Measurements from ENCODE around the gene ADAMTS14. TPM values are rescaled to one million over a fixed set of nuclear protein-coding genes. Genes with fewer than 3 reads are reported as not detected.

The ADAMTS14 gene
- total RNA-seq, 1 experiment from 2014 or later = 2.1 TPM

DNA sequence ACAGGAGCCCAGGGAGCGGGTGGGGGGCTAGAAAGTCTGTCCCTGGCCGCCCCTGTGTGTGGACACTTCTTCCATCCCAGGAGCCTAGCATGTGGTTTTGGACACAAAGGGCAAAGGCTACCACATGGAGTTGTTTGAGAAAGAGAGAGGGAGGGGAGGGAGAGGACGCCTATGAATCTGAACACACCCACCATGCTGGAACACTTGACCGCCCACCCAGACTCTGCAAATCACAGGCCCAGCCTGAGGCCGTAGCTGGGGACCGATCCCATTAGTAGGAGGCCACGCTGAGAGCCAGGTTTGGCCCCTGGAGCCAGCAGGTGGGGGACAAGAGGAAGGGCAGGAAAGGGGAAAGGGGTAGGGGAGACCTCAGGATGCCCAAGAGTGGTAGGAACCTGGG lies 39.6 kb downstream of the ADAMTS14 start (continued):
- no peak for TF ChIP-seq ATF1 (CRISPR knock-in tag; IDR thresholded peaks at IDR 0.05)
- no peak for TF ChIP-seq NFYB (CRISPR knock-in tag; conservative IDR thresholded peaks at IDR 0.05; ENCODE audit: low read depth)
- no peak for TF ChIP-seq SMAD4 (CRISPR knock-in tag; IDR thresholded peaks at IDR 0.05)

DNA sequence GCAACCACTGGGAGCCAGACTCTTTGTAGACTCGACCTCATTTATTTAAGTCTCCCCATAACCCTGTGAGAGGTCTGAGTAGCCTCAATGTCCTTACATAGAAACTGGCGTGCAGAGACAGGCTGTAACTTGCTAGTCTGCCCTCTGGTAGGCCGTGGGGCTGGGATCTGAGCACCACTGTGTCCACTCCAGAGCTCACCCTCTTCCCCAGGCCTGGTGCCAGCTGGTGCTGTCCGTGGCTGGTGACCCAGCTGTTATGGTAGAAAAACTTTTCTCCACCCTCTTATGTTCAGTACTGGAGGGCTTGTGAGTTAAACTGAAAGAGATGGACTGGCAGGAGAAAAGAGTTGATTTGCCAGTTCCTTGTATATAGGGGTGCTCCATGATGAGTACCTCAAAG lies 41.9 kb downstream of the ADAMTS14 start:
- Mint-ChIP-seq H3K27me3 (ENCODE audit: low read depth) (no peaks in the 10 kb centered on the region; the same call in 1 of the 2 replicates), H3K27ac (no peak overlapping the region), H3K36me3 (no peaks in the 10 kb centered on the region), H3K4me3 (no peak overlapping the region), H3K9me3 (no peaks in the 10 kb centered on the region), H3K4me1 (peaks cover 18% of the 10 kb centered on the region)
- no peak for DNase-seq (ENCODE audit: low spot score)
- ChIA-PET CTCF (interaction anchor here (0.7 kb wide), 1 partner anchor 46 kb away, joined by 3 read pairs; no protein-coding TSS in a partner anchor), POLR2A (no interaction called here)
- TF ChIP-seq ZNF317 (CRISPR knock-in tag; IDR thresholded peaks at IDR 0.05; ENCODE audit: borderline replicate concordance, low read depth) (no peak), PRRX2 (CRISPR knock-in tag; IDR thresholded peaks at IDR 0.05) (no peak), NR3C1 (CRISPR knock-in tag; conservative IDR thresholded peaks at IDR 0.05; ENCODE audit: low read depth) (no peak), ZNF396 (CRISPR knock-in tag; IDR thresholded peaks at IDR 0.05; ENCODE audit: borderline replicate concordance) (no peak), KAT7 (CRISPR knock-in tag; IDR thresholded peaks at IDR 0.05; ENCODE audit: borderline replicate concordance) (no peak), TP53 (CRISPR knock-in tag; IDR thresholded peaks at IDR 0.05) (no peak), FOXP1 (CRISPR knock-in tag; IDR thresholded peaks at IDR 0.05; ENCODE audit: borderline replicate concordance) (no peak), ZBTB21 (CRISPR knock-in tag; IDR thresholded peaks at IDR 0.05; ENCODE audit: borderline replicate concordance) (no peak), MXD4 (CRISPR knock-in tag; IDR thresholded peaks at IDR 0.05; ENCODE audit: borderline replicate concordance) (no peak), CREB1 (CRISPR knock-in tag; IDR thresholded peaks at IDR 0.05) (no peak), ELF4 (CRISPR knock-in tag; IDR thresholded peaks at IDR 0.05; ENCODE audit: low read depth) (no peak), JAZF1 (CRISPR knock-in tag; IDR thresholded peaks at IDR 0.05) (no peak), ZNF121 (CRISPR knock-in tag; IDR thresholded peaks at IDR 0.05) (no peak), FOXK1 (CRISPR knock-in tag; IDR thresholded peaks at IDR 0.05) (no peak), RELA (CRISPR knock-in tag; IDR thresholded peaks at IDR 0.05; ENCODE audit: borderline replicate concordance) (no peak), TEAD4 (CRISPR knock-in tag; IDR thresholded peaks at IDR 0.05) (no peak)
- TF ChIP-seq, protein P1, sequence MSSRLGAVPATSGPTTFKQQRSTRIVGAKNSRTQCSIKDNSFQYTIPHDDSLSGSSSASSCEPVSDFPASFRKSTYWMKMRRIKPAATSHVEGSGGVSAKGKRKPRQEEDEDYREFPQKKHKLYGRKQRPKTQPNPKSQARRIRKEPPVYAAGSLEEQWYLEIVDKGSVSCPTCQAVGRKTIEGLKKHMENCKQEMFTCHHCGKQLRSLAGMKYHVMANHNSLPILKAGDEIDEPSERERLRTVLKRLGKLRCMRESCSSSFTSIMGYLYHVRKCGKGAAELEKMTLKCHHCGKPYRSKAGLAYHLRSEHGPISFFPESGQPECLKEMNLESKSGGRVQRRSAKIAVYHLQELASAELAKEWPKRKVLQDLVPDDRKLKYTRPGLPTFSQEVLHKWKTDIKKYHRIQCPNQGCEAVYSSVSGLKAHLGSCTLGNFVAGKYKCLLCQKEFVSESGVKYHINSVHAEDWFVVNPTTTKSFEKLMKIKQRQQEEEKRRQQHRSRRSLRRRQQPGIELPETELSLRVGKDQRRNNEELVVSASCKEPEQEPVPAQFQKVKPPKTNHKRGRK (CRISPR knock-in tag; IDR thresholded peaks at IDR 0.05; ENCODE audit: borderline replicate concordance) = no peak
- TF ChIP-seq, protein P2, sequence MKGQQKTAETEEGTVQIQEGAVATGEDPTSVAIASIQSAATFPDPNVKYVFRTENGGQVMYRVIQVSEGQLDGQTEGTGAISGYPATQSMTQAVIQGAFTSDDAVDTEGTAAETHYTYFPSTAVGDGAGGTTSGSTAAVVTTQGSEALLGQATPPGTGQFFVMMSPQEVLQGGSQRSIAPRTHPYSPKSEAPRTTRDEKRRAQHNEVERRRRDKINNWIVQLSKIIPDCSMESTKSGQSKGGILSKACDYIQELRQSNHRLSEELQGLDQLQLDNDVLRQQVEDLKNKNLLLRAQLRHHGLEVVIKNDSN (CRISPR knock-in tag; IDR thresholded peaks at IDR 0.05) = no peak
- TF ChIP-seq, protein P3, sequence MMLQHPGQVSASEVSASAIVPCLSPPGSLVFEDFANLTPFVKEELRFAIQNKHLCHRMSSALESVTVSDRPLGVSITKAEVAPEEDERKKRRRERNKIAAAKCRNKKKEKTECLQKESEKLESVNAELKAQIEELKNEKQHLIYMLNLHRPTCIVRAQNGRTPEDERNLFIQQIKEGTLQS (CRISPR knock-in tag; conservative IDR thresholded peaks at IDR 0.05) = no peak
- ATAC-seq = no peak

DNA sequence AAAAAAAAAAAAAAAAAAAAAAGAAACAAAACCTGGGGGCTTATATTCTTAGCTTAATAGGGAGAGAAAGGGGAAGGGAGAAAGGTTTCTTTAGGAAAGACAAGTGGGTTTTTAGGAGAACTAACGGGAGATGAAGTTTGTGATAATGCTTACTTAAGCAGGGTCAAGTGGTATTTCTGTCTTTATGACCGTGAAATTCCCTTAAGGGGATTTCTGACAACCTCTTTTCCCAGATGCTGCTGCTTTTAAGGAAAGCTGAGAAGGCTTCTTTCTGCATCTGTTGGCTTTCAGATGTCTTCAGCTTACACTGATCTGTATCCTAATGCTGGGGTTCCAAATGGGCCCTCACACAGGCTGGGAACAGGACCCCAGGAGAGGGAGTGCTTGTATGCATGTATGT lies 42.6 kb downstream of the ADAMTS14 start:
- Mint-ChIP-seq H3K27me3 (ENCODE audit: low read depth) (no peaks in the 10 kb centered on the region; the same call in 1 of the 2 replicates), H3K27ac (no peak overlapping the region), H3K4me3 (no peak overlapping the region), H3K36me3 (no peaks in the 10 kb centered on the region), H3K9me3 (no peaks in the 10 kb centered on the region), H3K4me1 (peaks cover 18% of the 10 kb centered on the region)
- CTCF ChIA-PET = interaction anchor here (0.7 kb wide), 1 partner anchor 45 kb away, joined by 3 read pairs; no protein-coding TSS in a partner anchor
- ATAC-seq (no peak), DNase-seq (ENCODE audit: low spot score) (no peak)
- POLR2A ChIA-PET = no interaction called here
- TF ChIP-seq, protein P4, sequence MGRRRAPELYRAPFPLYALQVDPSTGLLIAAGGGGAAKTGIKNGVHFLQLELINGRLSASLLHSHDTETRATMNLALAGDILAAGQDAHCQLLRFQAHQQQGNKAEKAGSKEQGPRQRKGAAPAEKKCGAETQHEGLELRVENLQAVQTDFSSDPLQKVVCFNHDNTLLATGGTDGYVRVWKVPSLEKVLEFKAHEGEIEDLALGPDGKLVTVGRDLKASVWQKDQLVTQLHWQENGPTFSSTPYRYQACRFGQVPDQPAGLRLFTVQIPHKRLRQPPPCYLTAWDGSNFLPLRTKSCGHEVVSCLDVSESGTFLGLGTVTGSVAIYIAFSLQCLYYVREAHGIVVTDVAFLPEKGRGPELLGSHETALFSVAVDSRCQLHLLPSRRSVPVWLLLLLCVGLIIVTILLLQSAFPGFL (CRISPR knock-in tag; IDR thresholded peaks at IDR 0.05; ENCODE audit: borderline replicate concordance) = no peak
- TF ChIP-seq NR3C1 (CRISPR knock-in tag; conservative IDR thresholded peaks at IDR 0.05; ENCODE audit: low read depth) (no peak), ZNF423 (CRISPR knock-in tag; IDR thresholded peaks at IDR 0.05) (no peak), NR1H2 (CRISPR knock-in tag; IDR thresholded peaks at IDR 0.05) (no peak), NFE2L1 (CRISPR knock-in tag; IDR thresholded peaks at IDR 0.05) (no peak), CREB1 (CRISPR knock-in tag; IDR thresholded peaks at IDR 0.05) (no peak), HMGA2 (CRISPR knock-in tag; IDR thresholded peaks at IDR 0.05) (no peak), JUN (CRISPR knock-in tag; IDR thresholded peaks at IDR 0.05) (no peak)
- TF ChIP-seq, protein P5, sequence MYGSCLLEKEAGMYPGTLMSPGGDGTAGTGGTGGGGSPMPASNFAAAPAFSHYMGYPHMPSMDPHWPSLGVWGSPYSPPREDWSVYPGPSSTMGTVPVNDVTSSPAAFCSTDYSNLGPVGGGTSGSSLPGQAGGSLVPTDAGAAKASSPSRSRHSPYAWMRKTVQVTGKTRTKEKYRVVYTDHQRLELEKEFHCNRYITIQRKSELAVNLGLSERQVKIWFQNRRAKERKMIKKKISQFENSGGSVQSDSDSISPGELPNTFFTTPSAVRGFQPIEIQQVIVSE (CRISPR knock-in tag; IDR thresholded peaks at IDR 0.05; ENCODE audit: borderline replicate concordance) = no peak
- TF ChIP-seq, protein P6, sequence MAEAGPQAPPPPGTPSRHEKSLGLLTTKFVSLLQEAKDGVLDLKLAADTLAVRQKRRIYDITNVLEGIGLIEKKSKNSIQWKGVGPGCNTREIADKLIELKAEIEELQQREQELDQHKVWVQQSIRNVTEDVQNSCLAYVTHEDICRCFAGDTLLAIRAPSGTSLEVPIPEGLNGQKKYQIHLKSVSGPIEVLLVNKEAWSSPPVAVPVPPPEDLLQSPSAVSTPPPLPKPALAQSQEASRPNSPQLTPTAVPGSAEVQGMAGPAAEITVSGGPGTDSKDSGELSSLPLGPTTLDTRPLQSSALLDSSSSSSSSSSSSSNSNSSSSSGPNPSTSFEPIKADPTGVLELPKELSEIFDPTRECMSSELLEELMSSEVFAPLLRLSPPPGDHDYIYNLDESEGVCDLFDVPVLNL (CRISPR knock-in tag; IDR thresholded peaks at IDR 0.05; ENCODE audit: borderline replicate concordance, low read depth) = no peak
- TF ChIP-seq, protein P7, sequence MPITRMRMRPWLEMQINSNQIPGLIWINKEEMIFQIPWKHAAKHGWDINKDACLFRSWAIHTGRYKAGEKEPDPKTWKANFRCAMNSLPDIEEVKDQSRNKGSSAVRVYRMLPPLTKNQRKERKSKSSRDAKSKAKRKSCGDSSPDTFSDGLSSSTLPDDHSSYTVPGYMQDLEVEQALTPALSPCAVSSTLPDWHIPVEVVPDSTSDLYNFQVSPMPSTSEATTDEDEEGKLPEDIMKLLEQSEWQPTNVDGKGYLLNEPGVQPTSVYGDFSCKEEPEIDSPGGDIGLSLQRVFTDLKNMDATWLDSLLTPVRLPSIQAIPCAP (CRISPR knock-in tag; IDR thresholded peaks at IDR 0.05) = no peak

All from WTC11 (cell line).